Activated CD4-positive, alpha-beta T cell treated with anti-CD3 and anti-CD28 coated beads for 24 hours (primary cell): ENCODE measurements around the gene PLXNB2.

Experiments used
- DNase-seq, 2 donors: peaks; one replicate each; pipeline ENCODE4 v3.0.0-alpha.2; 2020; ENCODE audit warnings: low read depth in 2 of 2

PLXNB2 gene

GRCh38 chr22:50298937-50299784 is 8.3 kb downstream of the PLXNB2 start:
- no peak for DNase-seq

GRCh38 chr22:50298266-50298637 is 9.2 kb downstream of the PLXNB2 start:
- no peak for DNase-seq

GRCh38 chr22:50297510-50298265 is 9.8 kb downstream of the PLXNB2 start:
- no peak for DNase-seq

- DNase-seq, result no peak
Measured at GRCh38 chr22:50296658-50297490, 10.6 kb downstream of the PLXNB2 start.

- no peak for DNase-seq
Measured at GRCh38 chr22:50294319-50294656, 13.2 kb downstream of the PLXNB2 start.

- DNase-seq, result no peak
Measured at GRCh38 chr22:50293441-50294318, 13.8 kb downstream of the PLXNB2 start.

GRCh38 chr22:50292643-50293440 is 14.6 kb downstream of the PLXNB2 start:
- no peak for DNase-seq

GRCh38 chr22:50289942-50290630 is 17.4 kb downstream of the PLXNB2 start:
- no peak for DNase-seq

GRCh38 chr22:50289151-50289941 is 18.1 kb downstream of the PLXNB2 start:
- no peak for DNase-seq

- DNase-seq, result no peak
Measured at GRCh38 chr22:50287731-50288130, 19.7 kb downstream of the PLXNB2 start.

- DNase-seq, result no peak
Measured at GRCh38 chr22:50286701-50287318, 20.6 kb downstream of the PLXNB2 start.

- DNase-seq, result no peak
Measured at GRCh38 chr22:50286275-50286674, 21.2 kb downstream of the PLXNB2 start.

GRCh38 chr22:50285568-50286229 is 21.7 kb downstream of the PLXNB2 start:
- DNase-seq, result no peak

- no peak for DNase-seq
Measured at GRCh38 chr22:50284479-50284878, 23.0 kb downstream of the PLXNB2 start.

- DNase-seq, result no peak
Measured at GRCh38 chr22:50283821-50284220, 23.6 kb downstream of the PLXNB2 start.

GRCh38 chr22:50282361-50283155 is 24.9 kb downstream of the PLXNB2 start:
- no peak for DNase-seq

- DNase-seq, result no peak
Measured at GRCh38 chr22:50281957-50282356, 25.5 kb downstream of the PLXNB2 start.
